HL-60 (cell line): ENCODE data around the gene TCF19.

Source experiments
- CTCF ChIP-seq: IDR thresholded peaks from one replicate; pipeline ENCODE4 v1.5.1; 2011; ENCODE audit warnings: low read length, control low read depth, inconsistent platforms; ENCODE audit not compliant: insufficient read depth
- GABPA ChIP-seq: IDR thresholded peaks from 2 replicates; pipeline ENCODE4 v1.6.1; 2012; ENCODE audit warnings: low read depth
- POLR2AphosphoS5 ChIP-seq: IDR thresholded peaks from 2 replicates; pipeline ENCODE4 v1.6.1; 2012; ENCODE audit warnings: low read depth
- REST ChIP-seq: IDR thresholded peaks from 2 replicates; pipeline ENCODE4 v1.6.1; 2012; ENCODE audit warnings: low read depth; ENCODE audit not compliant: insufficient replicate concordance
- SPI1 ChIP-seq: IDR thresholded peaks from 2 replicates; pipeline ENCODE4 v1.6.1; 2012; ENCODE audit warnings: low read depth, mild to moderate bottlenecking, borderline replicate concordance

GRCh38 chr6:31178143-31179041 is 20.0 kb downstream of the TCF19 start:
- no peak for TF ChIP-seq CTCF
- TF ChIP-seq GABPA, result no peak
- no peak for TF ChIP-seq SPI1
- TF ChIP-seq POLR2AphosphoS5, result no peak
- no peak for TF ChIP-seq REST
